Endothelial cell of umbilical vein (primary cell): ENCODE measurements around the gene BLTP3A. TPM values are rescaled to one million over a fixed set of nuclear protein-coding genes. Genes with fewer than 3 reads are reported as not detected.

Experiments
- BruUV-seq: library from RNA; stranded (reverse); fragments of 400-500 nt; replicated peaks from 2 replicates; lab custom pipeline; 2021; lab: Mats Ljungman, UMichigan
- CTCF ChIA-PET: fragments of 300-600, 350-600 bp; sonication (Branson Sonifier 250); formaldehyde crosslinking; loops from one replicate; lab custom pipeline; 2021; ENCODE audit warnings: antibody characterized with exemption, inconsistent platforms; lab: Charles Lee
- POLR2A ChIA-PET: fragments of 300-600, 350-600 bp; sonication (Branson Sonifier 250); formaldehyde crosslinking; loops from one replicate; lab custom pipeline; 2021; ENCODE audit warnings: antibody characterized with exemption, inconsistent platforms; lab: Charles Lee
- DNase-seq: peaks from one replicate; pipeline ENCODE4 v3.0.0-alpha.2; 2011; ENCODE audit warnings: low read depth, low spot score
- FAIRE-seq: peaks from 2 replicates; lab custom pipeline; 2011; peaks lifted over from hg19 to GRCh38; lab: Jason Lieb, UNC
- H2AFZ ChIP-seq: 2 replicates; pipeline ENCODE4 v1.6.0; 2012; ENCODE audit warnings: low read depth, low read length, control low read depth, inconsistent platforms
- H3K27ac ChIP-seq: 2 replicates; pipeline ENCODE4 v1.5.1; 2011; ENCODE audit warnings: low read depth, mild to moderate bottlenecking, control low read depth, low read length, moderate library complexity; ENCODE audit not compliant: insufficient read depth
- H3K27me3 ChIP-seq, 2 experiments: 2 replicates each; pipeline versions ENCODE4 v1.6.0 to v1.6.1; 2011; ENCODE audit warnings: low read length in 2 of 2, mixed read lengths in 1 of 2; ENCODE audit not compliant: control insufficient read depth in 2 of 2, insufficient read depth in 2 of 2
- H3K36me3 ChIP-seq, 2 experiments: 2 replicates in 1 of 2; 3 replicates in 1 of 2; pipeline ENCODE4 v1.5.1; 2011; ENCODE audit warnings: low read length in 2 of 2, mild to moderate bottlenecking in 1 of 2, moderate library complexity in 1 of 2; ENCODE audit not compliant: control insufficient read depth in 2 of 2, insufficient read depth in 2 of 2; ENCODE audit errors: extremely low read depth in 1 of 2
- H3K4me1 ChIP-seq: 3 replicates; pipeline ENCODE4 v1.5.1; 2011; ENCODE audit warnings: mild to moderate bottlenecking, low read length; ENCODE audit not compliant: control insufficient read depth, insufficient read depth; ENCODE audit errors: extremely low read depth
- H3K4me2 ChIP-seq: 2 replicates; pipeline ENCODE4 v1.6.1; 2011; ENCODE audit warnings: low read length, control low read depth, mixed read lengths; ENCODE audit not compliant: insufficient read depth
- H3K4me3 ChIP-seq, 3 experiments: fragments of 200-600 bp in 1 of 3; sonication (generic), shearing (Covaris generic) in 1 of 3; replicated peaks in 1 of 3; 2 replicates each; pipeline ENCODE4 v1.5.1; 2011 to 2016; ENCODE audit warnings: control low read depth in 3 of 3, low read length in 3 of 3, mild to moderate bottlenecking in 2 of 3, inconsistent platforms in 1 of 3, low read depth in 1 of 3, moderate library complexity in 1 of 3; ENCODE audit not compliant: insufficient read depth in 1 of 3
- H3K79me2 ChIP-seq: 2 replicates; pipeline ENCODE4 v1.6.0; 2012; ENCODE audit warnings: low read length, inconsistent platforms; ENCODE audit not compliant: control insufficient read depth, insufficient read depth
- H3K9ac ChIP-seq: replicated peaks from 2 replicates; pipeline ENCODE3; 2011; ENCODE audit warnings: low read length, control low read depth; ENCODE audit not compliant: insufficient read depth; ENCODE audit errors: extremely low read depth
- H3K9me1 ChIP-seq: replicated peaks from 3 replicates; pipeline ENCODE4 v1.6.0; 2011; ENCODE audit warnings: mild to moderate bottlenecking, low read length; ENCODE audit not compliant: control insufficient read depth, insufficient read depth; ENCODE audit errors: extremely low read depth
- H3K9me3 ChIP-seq: replicated peaks from 2 replicates; pipeline ENCODE4 v1.5.1; 2012; ENCODE audit warnings: low read length, inconsistent platforms; ENCODE audit not compliant: control insufficient read depth, insufficient read depth
- H4K20me1 ChIP-seq: replicated peaks from 2 replicates; pipeline ENCODE3; 2011; ENCODE audit warnings: mild to moderate bottlenecking, low read length; ENCODE audit not compliant: control insufficient read depth, insufficient read depth; ENCODE audit errors: extremely low read depth
- EZH2 ChIP-seq: IDR thresholded peaks from 2 replicates; pipeline ENCODE4 v1.6.1; 2012; ENCODE audit warnings: borderline replicate concordance, low read depth, mild to moderate bottlenecking, moderate library complexity, low read length, inconsistent platforms; ENCODE audit not compliant: severe bottlenecking
- FOS ChIP-seq: IDR thresholded peaks from 2 replicates; pipeline ENCODE4 v1.6.1; 2011; ENCODE audit warnings: mild to moderate bottlenecking, low read length, moderate library complexity, borderline replicate concordance; ENCODE audit not compliant: insufficient read depth
- GATA2 ChIP-seq: IDR thresholded peaks from 2 replicates; pipeline ENCODE4 v1.7.0; 2011; ENCODE audit warnings: low read depth, mild to moderate bottlenecking, moderate library complexity, mixed read lengths, low read length; ENCODE audit not compliant: insufficient read length, insufficient read depth
- JUN ChIP-seq: IDR thresholded peaks from 2 replicates; pipeline ENCODE4 v1.6.1; 2011; ENCODE audit warnings: borderline replicate concordance, low read depth; ENCODE audit not compliant: insufficient read length, insufficient read depth
- MYC ChIP-seq: IDR thresholded peaks from one replicate; pipeline ENCODE4 v1.6.1; 2011; ENCODE audit warnings: mild to moderate bottlenecking, low read depth, low read length
- POLR2A ChIP-seq: IDR thresholded peaks from 2 replicates; pipeline ENCODE4 v1.6.1; 2012; ENCODE audit warnings: low read depth, mild to moderate bottlenecking, control low read depth, low read length
- POLR2AphosphoS5 ChIP-seq: IDR thresholded peaks from 2 replicates; pipeline ENCODE4 v1.6.1; 2012; ENCODE audit warnings: low read depth, mild to moderate bottlenecking, control low read depth, low read length, moderate library complexity; ENCODE audit not compliant: insufficient read depth
- dilution Hi-C: fragments of 300-500 bp; cut with MboI; formaldehyde crosslinking; loops from one replicate; pipeline ENCODE4 v1.15.0; 2019; ENCODE audit warnings: low sequenced_read_pairs; ENCODE audit not compliant: extremely low pct_ligation_motif_present
- intact Hi-C: fragments of 100-400 bp; cut with micrococcal nuclease; formaldehyde crosslinking; loops from one replicate; pipeline ENCODE4 v1.10.0; 2022
- polyA plus RNA-seq, 4 experiments: library from polyadenylated mRNA; depleted of rRNA in 3 of 4; stranded (reverse) in 3 of 4; unstranded in 1 of 4; fragments of >200 nt; gene quantifications; 2 replicates each; pipeline versions ENCODE4 v1.2.1 to v1.2.3, GENCODE V29; 2011 to 2012; ENCODE audit warnings: missing spikeins in 1 of 4
- total RNA-seq: library from RNA; stranded (reverse); gene quantifications from 2 replicates; pipeline ENCODE4 v1.2.3, GENCODE V29; 2021
- TF ChIP-seq, protein P1 (sequence below), 2 donors: IDR thresholded peaks; 1 replicate in 1 of 2; 2 replicates in 1 of 2; pipeline ENCODE4 v1.5.1; 2011; ENCODE audit warnings: low read length in 2 of 2, mild to moderate bottlenecking in 2 of 2, moderate library complexity in 2 of 2, control low read depth in 1 of 2, inconsistent platforms in 1 of 2, low read depth in 1 of 2; ENCODE audit not compliant: insufficient read depth in 1 of 2; ENCODE audit errors: extremely low read depth in 1 of 2
- TF ChIP-seq, protein P2 (sequence below): IDR thresholded peaks from 2 replicates; pipeline ENCODE4 v1.6.1; 2011; ENCODE audit not compliant: insufficient read depth, insufficient read length

The BLTP3A gene
- total and polyA plus RNA-seq, 2 donors (not counting 3 experiments of a cell fraction or from before 2014, with no cell fraction given): 4.6 to 9.3 TPM

DNA sequence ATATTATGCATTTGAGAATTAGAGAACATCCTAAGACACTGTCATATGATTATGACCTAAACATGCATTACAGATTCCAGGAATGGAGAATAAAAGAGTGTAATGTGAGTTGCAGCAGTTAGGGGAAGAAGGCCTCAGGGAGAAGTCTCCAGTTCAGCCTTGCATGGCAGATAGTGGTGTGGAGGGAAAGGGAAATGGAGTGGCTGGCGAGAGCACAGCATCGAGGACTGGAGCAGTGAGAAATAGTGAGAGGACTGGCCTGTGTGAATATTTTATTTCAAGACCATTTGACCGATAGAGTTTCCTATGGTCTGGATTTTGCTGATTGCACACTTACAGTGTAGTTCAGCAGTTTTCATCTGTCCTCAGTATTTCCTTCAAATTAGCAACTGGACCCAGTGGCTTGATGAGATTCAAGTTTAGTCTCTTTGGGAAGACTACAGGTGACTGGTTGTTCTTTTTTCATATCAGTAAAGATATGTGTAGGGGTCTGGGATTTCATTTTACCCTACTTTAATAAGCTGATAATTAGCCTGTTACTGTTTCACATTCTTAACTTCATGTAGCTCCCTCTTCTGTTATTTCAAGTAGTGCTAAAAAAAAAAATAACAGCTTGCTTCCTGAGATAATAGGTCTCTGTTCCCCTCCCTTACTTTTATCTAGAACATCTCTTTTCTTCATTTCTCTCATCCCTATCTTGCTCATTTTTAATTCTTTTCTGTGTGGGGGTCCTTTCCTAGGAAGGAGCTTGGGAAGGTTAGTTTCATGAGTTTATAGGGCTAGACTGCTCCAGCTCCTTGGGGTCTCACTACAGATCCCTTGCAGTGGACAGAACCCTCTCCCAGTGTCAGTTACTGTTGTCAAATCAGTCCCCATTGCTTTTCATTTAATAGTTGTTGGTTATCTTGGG lies 27.9 kb downstream of the BLTP3A start:
- Histone ChIP-seq H3K36me3 (peaks cover 0 to 5% of the 10 kb centered on the region in 2 experiments), H2AFZ (no peak overlapping the region), H3K9me1 (no peaks in the 10 kb centered on the region), H3K79me2 (no peaks in the 10 kb centered on the region), H3K27me3 (no peaks in the 10 kb centered on the region), H3K4me2 (no peak overlapping the region), H3K4me1 (peaks cover 2% of the 10 kb centered on the region), H3K9ac (no peak overlapping the region), H4K20me1 (no peaks in the 10 kb centered on the region), H3K27ac (no peak overlapping the region), H3K9me3 (no peaks in the 10 kb centered on the region), H3K4me3 (no peak overlapping the region)
- no peak for FAIRE-seq
- BruUV-seq: no TSS peak
- DNase-seq: peak; percentile 37
- intact Hi-C loops (no loop called here), dilution Hi-C loops (no loop called here)
- CTCF ChIA-PET: interaction anchor here (0.7 to 2.5 kb wide), 7 partner anchors 9 to 360 kb away, joined by 3 to 20 read pairs (median 4); partner anchors contain the start of gene BLTP3A
- TF ChIP-seq EZH2: no peak
- TF ChIP-seq GATA2: no peak
- TF ChIP-seq, protein P1, sequence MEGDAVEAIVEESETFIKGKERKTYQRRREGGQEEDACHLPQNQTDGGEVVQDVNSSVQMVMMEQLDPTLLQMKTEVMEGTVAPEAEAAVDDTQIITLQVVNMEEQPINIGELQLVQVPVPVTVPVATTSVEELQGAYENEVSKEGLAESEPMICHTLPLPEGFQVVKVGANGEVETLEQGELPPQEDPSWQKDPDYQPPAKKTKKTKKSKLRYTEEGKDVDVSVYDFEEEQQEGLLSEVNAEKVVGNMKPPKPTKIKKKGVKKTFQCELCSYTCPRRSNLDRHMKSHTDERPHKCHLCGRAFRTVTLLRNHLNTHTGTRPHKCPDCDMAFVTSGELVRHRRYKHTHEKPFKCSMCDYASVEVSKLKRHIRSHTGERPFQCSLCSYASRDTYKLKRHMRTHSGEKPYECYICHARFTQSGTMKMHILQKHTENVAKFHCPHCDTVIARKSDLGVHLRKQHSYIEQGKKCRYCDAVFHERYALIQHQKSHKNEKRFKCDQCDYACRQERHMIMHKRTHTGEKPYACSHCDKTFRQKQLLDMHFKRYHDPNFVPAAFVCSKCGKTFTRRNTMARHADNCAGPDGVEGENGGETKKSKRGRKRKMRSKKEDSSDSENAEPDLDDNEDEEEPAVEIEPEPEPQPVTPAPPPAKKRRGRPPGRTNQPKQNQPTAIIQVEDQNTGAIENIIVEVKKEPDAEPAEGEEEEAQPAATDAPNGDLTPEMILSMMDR (IDR thresholded peaks at IDR 0.05; ENCODE audit: extremely low read depth in 1 of 2, insufficient read depth in 1 of 2, low read depth in 1 of 2, low read length in 2 of 2): no peak
- no peak for TF ChIP-seq POLR2A
- TF ChIP-seq MYC: no peak
- TF ChIP-seq, protein P2, sequence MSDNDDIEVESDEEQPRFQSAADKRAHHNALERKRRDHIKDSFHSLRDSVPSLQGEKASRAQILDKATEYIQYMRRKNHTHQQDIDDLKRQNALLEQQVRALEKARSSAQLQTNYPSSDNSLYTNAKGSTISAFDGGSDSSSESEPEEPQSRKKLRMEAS: no peak
- TF ChIP-seq JUN: no peak
- TF ChIP-seq POLR2AphosphoS5: no peak
- no peak for TF ChIP-seq FOS
- POLR2A ChIA-PET: no interaction called here
